Body of pancreas (tissue), 4 donors: ENCODE measurements around the gene EAPP.

Experiments used
- POLR2A ChIP-seq, 3 donors: fragments of 450-650 bp; IDR thresholded peaks; one replicate each; pipeline ENCODE4 v1.6.1; 2016; ENCODE audit warnings: antibody characterized with exemption in 3 of 3, mild to moderate bottlenecking in 2 of 3
- TF ChIP-seq, protein P1 (sequence below), 7 experiments: fragments of 450-650 bp in 4 of 7; fragments of 200-600 bp in 3 of 7; sonication (generic) in 3 of 7; IDR thresholded peaks; one replicate each; pipeline ENCODE4 v1.5.1; 2016 to 2019; ENCODE audit warnings: antibody characterized with exemption in 7 of 7

DNA sequence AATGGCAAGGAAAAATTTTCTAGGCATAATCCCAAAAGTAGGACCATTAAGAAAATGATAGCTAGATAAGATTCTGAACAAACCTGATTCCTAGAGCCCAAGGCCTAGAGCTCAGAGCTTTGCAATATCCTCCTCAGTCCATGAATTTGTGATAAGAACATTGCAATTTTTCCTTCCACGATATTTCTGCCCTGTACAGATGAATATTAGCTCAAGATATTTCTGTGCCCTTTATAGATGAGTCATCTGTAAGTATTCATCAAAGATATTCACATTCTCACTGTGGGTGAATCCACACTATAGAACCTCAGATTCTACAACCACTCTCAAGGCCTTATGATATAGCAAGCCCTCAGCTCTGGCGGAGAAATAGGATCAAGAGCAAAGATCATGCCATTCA is 37.5 kb downstream of the EAPP start:
- TF ChIP-seq, protein P1, sequence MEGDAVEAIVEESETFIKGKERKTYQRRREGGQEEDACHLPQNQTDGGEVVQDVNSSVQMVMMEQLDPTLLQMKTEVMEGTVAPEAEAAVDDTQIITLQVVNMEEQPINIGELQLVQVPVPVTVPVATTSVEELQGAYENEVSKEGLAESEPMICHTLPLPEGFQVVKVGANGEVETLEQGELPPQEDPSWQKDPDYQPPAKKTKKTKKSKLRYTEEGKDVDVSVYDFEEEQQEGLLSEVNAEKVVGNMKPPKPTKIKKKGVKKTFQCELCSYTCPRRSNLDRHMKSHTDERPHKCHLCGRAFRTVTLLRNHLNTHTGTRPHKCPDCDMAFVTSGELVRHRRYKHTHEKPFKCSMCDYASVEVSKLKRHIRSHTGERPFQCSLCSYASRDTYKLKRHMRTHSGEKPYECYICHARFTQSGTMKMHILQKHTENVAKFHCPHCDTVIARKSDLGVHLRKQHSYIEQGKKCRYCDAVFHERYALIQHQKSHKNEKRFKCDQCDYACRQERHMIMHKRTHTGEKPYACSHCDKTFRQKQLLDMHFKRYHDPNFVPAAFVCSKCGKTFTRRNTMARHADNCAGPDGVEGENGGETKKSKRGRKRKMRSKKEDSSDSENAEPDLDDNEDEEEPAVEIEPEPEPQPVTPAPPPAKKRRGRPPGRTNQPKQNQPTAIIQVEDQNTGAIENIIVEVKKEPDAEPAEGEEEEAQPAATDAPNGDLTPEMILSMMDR (IDR thresholded peaks at IDR 0.05): no peak
- TF ChIP-seq POLR2A (IDR thresholded peaks at IDR 0.05): no peak
